ENCODE measurements around the gene FAM83G. TPM values are rescaled to one million over a fixed set of nuclear protein-coding genes. Genes with fewer than 3 reads are reported as not detected.

FAM83G gene
- total RNA-seq, 3 donors from 2014 or later (not counting 1 experiment from before 2014, with no cell fraction given) = 3.8 to 6.5 (median 4.3) TPM

DNA sequence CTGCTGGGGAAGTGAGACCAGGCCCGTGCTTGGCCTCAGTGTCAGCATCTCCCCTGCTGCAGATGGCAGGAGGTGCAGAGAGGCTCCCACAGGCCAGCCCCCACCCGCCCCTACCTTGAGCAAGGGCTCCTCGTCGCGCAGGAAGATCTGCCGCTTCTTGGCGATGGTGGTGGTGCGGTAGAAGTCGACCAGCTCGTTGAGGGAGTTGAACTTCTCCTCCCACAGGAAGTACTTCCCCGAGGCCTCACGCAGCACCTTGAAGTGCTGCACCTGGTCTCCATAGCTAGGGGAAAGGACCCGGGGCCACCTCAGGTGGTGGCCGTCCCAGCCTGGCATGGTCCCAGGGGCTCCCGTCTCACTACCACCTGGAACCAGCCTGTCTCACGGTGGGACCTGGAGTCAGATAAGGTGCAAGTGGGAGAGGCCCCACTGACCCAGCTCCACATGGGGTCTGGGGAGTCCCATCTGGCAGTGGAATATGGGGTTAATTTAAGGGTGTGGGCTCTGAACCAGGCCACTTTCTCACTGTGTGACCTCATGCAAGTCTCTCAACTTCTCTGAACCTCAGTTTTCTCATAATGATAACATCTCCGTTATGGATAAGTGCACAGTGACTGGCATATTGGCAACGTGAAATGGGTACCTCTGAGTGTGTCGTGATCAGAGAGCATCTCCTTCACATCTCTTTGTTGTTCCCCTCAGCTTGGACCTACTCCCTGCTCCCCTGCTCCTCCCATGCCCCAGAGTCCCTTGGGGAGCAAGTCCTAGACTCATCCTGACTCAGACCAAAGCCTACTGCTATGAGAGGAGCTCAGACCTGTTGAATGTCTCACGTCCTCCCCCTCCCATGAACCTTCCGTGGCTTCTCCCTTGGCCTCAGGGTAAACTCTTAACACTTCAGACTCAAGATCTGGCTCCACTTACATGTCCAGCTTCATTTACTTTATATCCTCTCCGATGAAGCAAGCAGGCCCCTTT, 19.8 kb upstream of the FAM83G start:
- no peak overlapping the region for H3K27ac Mint-ChIP-seq
- whole genome bisulfite sequencing (ENCODE audit: insufficient coverage) = 77% methylated on average over 22 of the region's 22 CpGs
- Histone ChIP-seq H3K9me3 (ENCODE audit: control insufficient read depth, insufficient read depth, low read length) (no peaks in the 10 kb centered on the region), H3K4me3 (ENCODE audit: low read length) (no peak overlapping the region), H3K27me3 (ENCODE audit: control insufficient read depth, insufficient read depth, low read length) (no peaks in the 10 kb centered on the region), H3K36me3 (ENCODE audit: control insufficient read depth, insufficient read depth, low read length) (peaks cover 11% of the 10 kb centered on the region), H3K4me1 (ENCODE audit: control insufficient read depth, insufficient read depth, low read length) (no peaks in the 10 kb centered on the region), H3K27ac (ENCODE audit: low read length) (no peak overlapping the region)
- no peaks in the 10 kb centered on the region for H3K36me3 Mint-ChIP-seq
- no peaks in the 10 kb centered on the region for H3K27me3 Mint-ChIP-seq (ENCODE audit: low read depth in 2 of 2)
- ATAC-seq (peak in 1 of 3 donors; percentile 25), DNase-seq (peak in 1 of 2 donors; percentile 46)
- intact Hi-C loops (cut with micrococcal nuclease) = no loop called here
- no peaks in the 10 kb centered on the region for H3K9me3 Mint-ChIP-seq
- TF ChIP-seq CTCF (IDR thresholded peaks at IDR 0.05) = no peak
- no peak overlapping the region for H3K4me3 Mint-ChIP-seq
- H3K4me1 Mint-ChIP-seq = no peaks in the 10 kb centered on the region

DNA sequence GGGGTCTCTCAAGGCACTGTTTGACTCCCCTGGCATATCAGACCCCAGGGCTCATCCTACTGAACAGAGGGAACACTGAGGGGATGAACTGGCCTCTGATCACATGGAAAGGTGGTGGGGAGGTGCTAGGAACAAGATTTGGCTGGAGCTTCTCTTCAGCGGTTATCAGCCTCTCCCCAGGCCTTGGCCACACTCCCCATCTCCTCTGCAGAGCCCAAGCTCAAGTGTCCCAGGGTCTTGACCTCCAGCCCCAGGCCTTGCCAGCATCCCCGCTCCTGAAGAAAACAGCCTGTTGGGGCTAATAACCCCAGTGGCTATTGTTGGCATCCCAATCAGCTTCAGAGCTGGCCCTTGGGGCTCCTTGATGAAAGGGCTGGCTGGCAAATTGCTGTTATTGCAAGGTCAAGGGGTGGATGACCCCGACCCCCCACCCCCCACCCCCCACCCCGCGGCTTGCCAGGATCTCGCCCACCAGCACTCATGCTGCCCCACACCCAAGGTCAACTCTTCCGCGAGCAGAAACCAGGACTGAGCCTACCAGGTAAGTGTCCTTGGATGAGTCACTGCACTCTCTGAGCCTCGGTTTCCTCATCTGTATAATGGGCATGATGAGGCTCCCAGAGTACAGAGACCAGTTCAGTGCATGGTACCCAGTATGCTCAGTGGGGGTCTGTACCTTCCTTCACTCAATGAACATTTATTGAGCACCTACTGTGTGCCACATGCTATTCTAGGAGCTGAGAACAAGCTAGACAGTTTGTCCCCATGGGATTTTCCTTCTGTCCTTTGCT, 18.8 kb upstream of the FAM83G start:
- WGBS (ENCODE audit: insufficient coverage) = 96% methylated on average over 7 of the region's 9 CpGs
- DNase-seq = no peak
- ATAC-seq = no peak
- Mint-ChIP-seq H3K9me3 (no peaks in the 10 kb centered on the region), H3K27ac (no peak overlapping the region), H3K4me3 (no peak overlapping the region), H3K36me3 (no peaks in the 10 kb centered on the region), H3K4me1 (peaks cover 0 to 3% of the 10 kb centered on the region in 2 donors), H3K27me3 (ENCODE audit: low read depth in 2 of 2) (no peaks in the 10 kb centered on the region)
- Histone ChIP-seq H3K27ac (ENCODE audit: low read length) (no peak overlapping the region), H3K4me3 (ENCODE audit: low read length) (no peak overlapping the region), H3K27me3 (ENCODE audit: control insufficient read depth, insufficient read depth, low read length) (no peaks in the 10 kb centered on the region), H3K36me3 (ENCODE audit: control insufficient read depth, insufficient read depth, low read length) (peaks cover 11% of the 10 kb centered on the region), H3K9me3 (ENCODE audit: control insufficient read depth, insufficient read depth, low read length) (no peaks in the 10 kb centered on the region), H3K4me1 (ENCODE audit: control insufficient read depth, insufficient read depth, low read length) (no peaks in the 10 kb centered on the region)
- intact Hi-C loops (cut with micrococcal nuclease) = no loop called here
- TF ChIP-seq CTCF (IDR thresholded peaks at IDR 0.05) = no peak

GRCh38 chr17:19022747-19023146, 18.2 kb upstream of the FAM83G start:
- no peaks in the 10 kb centered on the region for H3K27me3 Mint-ChIP-seq (ENCODE audit: low read depth in 2 of 2)
- no peak for TF ChIP-seq CTCF (IDR thresholded peaks at IDR 0.05)

More at GRCh38 chr17:19022747-19023146, 18.2 kb upstream of the FAM83G start:
- Mint-ChIP-seq H3K27ac (no peak overlapping the region), H3K9me3 (no peaks in the 10 kb centered on the region), H3K36me3 (no peaks in the 10 kb centered on the region), H3K4me3 (no peak overlapping the region), H3K4me1 (peaks cover 0 to 3% of the 10 kb centered on the region in 2 donors)
- H3K36me3 ChIP-seq (ENCODE audit: control insufficient read depth, insufficient read depth, low read length) = peaks cover 11% of the 10 kb centered on the region
- no peaks in the 10 kb centered on the region for H3K9me3 ChIP-seq (ENCODE audit: control insufficient read depth, insufficient read depth, low read length)
- no peaks in the 10 kb centered on the region for H3K4me1 ChIP-seq (ENCODE audit: control insufficient read depth, insufficient read depth, low read length)
- WGBS (ENCODE audit: insufficient coverage) = 92% methylated on average over 6 of the region's 6 CpGs
- DNase-seq (no peak), ATAC-seq (no peak)
- H3K4me3 ChIP-seq (ENCODE audit: low read length) = no peak overlapping the region
- intact Hi-C loops (cut with micrococcal nuclease) = no loop called here
- no peak overlapping the region for H3K27ac ChIP-seq (ENCODE audit: low read length)
- no peaks in the 10 kb centered on the region for H3K27me3 ChIP-seq (ENCODE audit: control insufficient read depth, insufficient read depth, low read length)

Data from natural killer cell (primary cell).